Subcutaneous adipose tissue (tissue), 4 donors: ENCODE data around the gene ARHGAP10. TPM values are rescaled to one million over a fixed set of nuclear protein-coding genes. Genes with fewer than 3 reads are reported as not detected.

Source experiments
- small RNA-seq: library from RNA; depleted of rRNA; stranded (forward); fragments of <200 nt; gene quantifications from one replicate; pipeline ENCODE3, GENCODE V24; 2016
- total RNA-seq, 4 donors: library from RNA; depleted of rRNA; stranded (reverse); fragments of >200 nt; gene quantifications; one replicate each; pipeline ENCODE4 v1.1.0, GENCODE V29; 2016
- TF ChIP-seq, protein P1 (sequence below): fragments of 450-650 bp; IDR thresholded peaks from one replicate; pipeline ENCODE4 v1.5.1; 2016; ENCODE audit warnings: low read depth, mild to moderate bottlenecking, control low read depth, antibody characterized with exemption, moderate library complexity

ARHGAP10 gene
- total RNA-seq, 4 donors from 2014 or later = 77.1 to 129 (median 98.1) TPM

GRCh38 chr4:148116264-148116663 lies 384.4 kb downstream of the ARHGAP10 start:
- TF ChIP-seq, protein P1, sequence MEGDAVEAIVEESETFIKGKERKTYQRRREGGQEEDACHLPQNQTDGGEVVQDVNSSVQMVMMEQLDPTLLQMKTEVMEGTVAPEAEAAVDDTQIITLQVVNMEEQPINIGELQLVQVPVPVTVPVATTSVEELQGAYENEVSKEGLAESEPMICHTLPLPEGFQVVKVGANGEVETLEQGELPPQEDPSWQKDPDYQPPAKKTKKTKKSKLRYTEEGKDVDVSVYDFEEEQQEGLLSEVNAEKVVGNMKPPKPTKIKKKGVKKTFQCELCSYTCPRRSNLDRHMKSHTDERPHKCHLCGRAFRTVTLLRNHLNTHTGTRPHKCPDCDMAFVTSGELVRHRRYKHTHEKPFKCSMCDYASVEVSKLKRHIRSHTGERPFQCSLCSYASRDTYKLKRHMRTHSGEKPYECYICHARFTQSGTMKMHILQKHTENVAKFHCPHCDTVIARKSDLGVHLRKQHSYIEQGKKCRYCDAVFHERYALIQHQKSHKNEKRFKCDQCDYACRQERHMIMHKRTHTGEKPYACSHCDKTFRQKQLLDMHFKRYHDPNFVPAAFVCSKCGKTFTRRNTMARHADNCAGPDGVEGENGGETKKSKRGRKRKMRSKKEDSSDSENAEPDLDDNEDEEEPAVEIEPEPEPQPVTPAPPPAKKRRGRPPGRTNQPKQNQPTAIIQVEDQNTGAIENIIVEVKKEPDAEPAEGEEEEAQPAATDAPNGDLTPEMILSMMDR = no peak

DNA sequence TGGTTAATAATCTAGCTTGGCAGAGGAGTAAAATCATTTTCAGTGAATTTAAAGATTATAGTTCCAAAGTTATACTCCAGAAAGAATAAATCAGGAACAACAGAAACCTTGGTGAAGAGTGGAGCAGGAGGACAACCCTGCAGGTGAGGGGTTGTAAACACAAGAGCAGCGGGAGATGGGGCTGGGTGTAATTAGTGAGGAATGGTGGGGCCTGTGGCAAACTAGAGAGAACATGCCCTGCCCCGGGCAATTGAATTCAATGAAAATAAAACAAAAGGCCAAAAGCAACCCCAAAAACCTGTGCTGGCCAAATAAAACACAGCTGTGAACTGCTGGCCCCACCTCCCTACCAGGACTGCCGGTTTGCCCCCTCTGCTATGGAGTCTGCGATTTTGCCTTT lies 385.1 kb downstream of the ARHGAP10 start:
- TF ChIP-seq, protein P1 = no peak

DNA sequence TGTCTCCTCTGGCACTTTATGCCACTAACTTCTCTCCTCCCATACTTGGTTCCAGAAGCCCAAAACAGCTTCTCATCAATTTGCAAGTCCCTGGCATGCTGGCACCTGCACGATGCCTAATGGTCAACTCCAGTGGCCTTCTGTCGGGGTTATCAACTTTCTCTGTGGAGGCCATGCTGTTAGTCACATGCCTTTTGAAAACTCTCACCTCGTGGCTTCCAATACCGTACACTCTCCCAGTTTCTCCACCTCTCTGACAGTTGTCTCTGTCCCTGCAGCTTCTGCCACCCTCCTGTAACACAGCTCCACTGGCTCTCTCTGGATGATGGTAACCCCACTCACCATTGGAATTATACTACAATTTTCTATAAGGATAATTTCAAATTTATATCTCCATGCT lies 386.3 kb downstream of the ARHGAP10 start:
- TF ChIP-seq, protein P1 = no peak

GRCh38 chr4:148118633-148119032 lies 386.7 kb downstream of the ARHGAP10 start:
- TF ChIP-seq, protein P1 = no peak

DNA sequence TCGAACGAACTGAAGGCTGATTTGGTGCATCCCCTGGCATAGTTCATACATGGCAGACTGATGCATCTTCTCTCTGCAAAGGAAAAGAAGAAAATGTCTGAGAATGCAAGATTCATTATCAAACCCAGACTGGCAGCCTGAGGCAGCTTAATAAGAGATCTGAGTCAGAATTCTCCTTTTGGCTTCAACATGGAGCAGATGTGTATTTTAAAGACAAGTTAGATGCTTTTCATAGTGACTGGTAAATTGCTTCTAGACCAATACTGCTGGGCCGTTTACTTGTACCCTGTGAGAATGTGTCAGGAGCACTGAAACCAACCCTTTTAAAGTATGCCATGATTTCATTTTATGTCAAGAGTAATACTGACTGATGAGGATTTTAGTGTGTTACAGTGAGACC lies 388.3 kb downstream of the ARHGAP10 start:
- TF ChIP-seq, protein P1 = no peak

Small RNAs within 50 kb of the gene (small RNA-seq; reads per million reads assigned to genes)
- not detected for gene MIR4799
- not detected for gene RN7SL254P
- not detected for gene RNA5SP165

Other genes starting within 250 kb of the ARHGAP10 start
- gene TMEM184C, start 114.7 kb upstream of the ARHGAP10 start, total RNA-seq = 10 to 100 TPM; 14.5 to 35.0 (median 23.7) TPM
- gene PRMT9, start 47.9 kb upstream of the ARHGAP10 start, total RNA-seq = 10 to 100 TPM in 2 of 4 donors, 1 to 10 TPM in 2; 7.3 to 14.1 (median 10.5) TPM